CD4-positive, CD25-positive, alpha-beta regulatory T cell (primary cell): ENCODE data around the gene MINAR2. TPM values are rescaled to one million over a fixed set of nuclear protein-coding genes. Genes with fewer than 3 reads are reported as not detected.

Source experiments
- ATAC-seq, 2 donors: fragments of 150-1000 bp; cut with Tn5 transposase; one replicate each; pipeline ENCODE4 v1.10.0; 2021; ENCODE audit warnings: low read depth in 2 of 2, moderate number of reproducible peaks in 2 of 2, moderate library complexity in 1 of 2
- DNase-seq, 3 donors: peaks; one replicate each; pipeline versions ENCODE4 v3.0.0 to v3.0.0-alpha.2; 2012 to 2022; ENCODE audit warnings: mixed read lengths in 1 of 3
- H3K27ac ChIP-seq: one replicate; pipeline ENCODE4 v1.7.0; 2013; ENCODE audit warnings: mild to moderate bottlenecking, low read length; ENCODE audit not compliant: insufficient read depth, poor library complexity, severe bottlenecking
- H3K27me3 ChIP-seq: one replicate; pipeline ENCODE4 v1.7.0; 2013; ENCODE audit warnings: low read length; ENCODE audit not compliant: control insufficient read depth, insufficient read depth
- H3K36me3 ChIP-seq: one replicate; pipeline ENCODE4 v1.7.0; 2013; ENCODE audit warnings: mild to moderate bottlenecking, low read length, moderate library complexity; ENCODE audit not compliant: control insufficient read depth, insufficient read depth
- H3K4me1 ChIP-seq: 2 replicates; pipeline ENCODE4 v1.7.0; 2013; ENCODE audit warnings: mild to moderate bottlenecking, low read length; ENCODE audit not compliant: insufficient read depth, control insufficient read depth, poor library complexity, severe bottlenecking
- H3K4me3 ChIP-seq: one replicate; pipeline ENCODE4 v1.7.0; 2013; ENCODE audit warnings: low read depth, mild to moderate bottlenecking, low read length, moderate library complexity
- H3K9me3 ChIP-seq, 2 experiments: 1 replicate in 1 of 2; 2 replicates in 1 of 2; pipeline ENCODE4 v1.7.0; 2013; ENCODE audit warnings: low read length in 2 of 2, mild to moderate bottlenecking in 1 of 2, moderate library complexity in 1 of 2; ENCODE audit not compliant: control insufficient read depth in 2 of 2
- H3K27ac Mint-ChIP-seq, 3 donors: one replicate each; pipeline ENCODE4 v1.8.0; 2020 to 2022; ENCODE audit warnings: mild to moderate bottlenecking in 3 of 3, mixed read lengths in 3 of 3, moderate library complexity in 2 of 3
- H3K27me3 Mint-ChIP-seq: one replicate; pipeline ENCODE4 v1.8.0; 2022; ENCODE audit warnings: mild to moderate bottlenecking, mixed read lengths
- H3K36me3 Mint-ChIP-seq: one replicate; pipeline ENCODE4 v1.8.0; 2020; ENCODE audit warnings: mixed read lengths
- H3K4me1 Mint-ChIP-seq, 4 donors: one replicate each; pipeline ENCODE4 v1.8.0; 2020 to 2022; ENCODE audit warnings: mixed read lengths in 4 of 4, mild to moderate bottlenecking in 1 of 4
- H3K4me3 Mint-ChIP-seq, 4 donors: one replicate each; pipeline ENCODE4 v1.8.0; 2020 to 2022; ENCODE audit warnings: mild to moderate bottlenecking in 4 of 4, mixed read lengths in 4 of 4, moderate library complexity in 3 of 4
- H3K9me3 Mint-ChIP-seq, 7 donors: one replicate each; pipeline ENCODE4 v1.8.0; 2020 to 2022; ENCODE audit warnings: mixed read lengths in 7 of 7, mild to moderate bottlenecking in 3 of 7, moderate library complexity in 2 of 7
- polyA plus RNA-seq, 4 donors: library from polyadenylated mRNA; unstranded; fragments of 300-500 nt; fragmentation: Illumina TruSeq; gene quantifications; one replicate each; pipeline ENCODE4 v1.2.3, GENCODE V29; 2021
- total RNA-seq: library from RNA; stranded (reverse); gene quantifications from one replicate; pipeline ENCODE4 v1.2.3, GENCODE V29; 2022

The MINAR2 gene
- total and polyA plus RNA-seq, 5 donors from 2014 or later, result not detected

- no peaks in the 10 kb centered on the region for H3K9me3 ChIP-seq
- Mint-ChIP-seq H3K27me3 (peaks cover 7% of the 10 kb centered on the region), H3K36me3 (no peaks in the 10 kb centered on the region), H3K27ac (no peak overlapping the region), H3K4me1 (peaks cover 0 to 2% (median 1%) of the 10 kb centered on the region in 4 donors), H3K4me3 (no peak overlapping the region), H3K9me3 (no peaks in the 10 kb centered on the region)
- ATAC-seq (no peak), DNase-seq (no peak)
- no peaks in the 10 kb centered on the region for H3K36me3 ChIP-seq
- no peak overlapping the region for H3K4me3 ChIP-seq
- no peak overlapping the region for H3K27ac ChIP-seq
- H3K27me3 ChIP-seq, result peaks cover 2% of the 10 kb centered on the region
- no peaks in the 10 kb centered on the region for H3K4me1 ChIP-seq
These were observed 15.8 kb downstream of the MINAR2 start for GRCh38 chr5:129763651-129764050.

GRCh38 chr5:129766798-129767197 is 18.9 kb downstream of the MINAR2 start:
- H3K36me3 Mint-ChIP-seq, result no peaks in the 10 kb centered on the region
- ATAC-seq, result no peak

DNA sequence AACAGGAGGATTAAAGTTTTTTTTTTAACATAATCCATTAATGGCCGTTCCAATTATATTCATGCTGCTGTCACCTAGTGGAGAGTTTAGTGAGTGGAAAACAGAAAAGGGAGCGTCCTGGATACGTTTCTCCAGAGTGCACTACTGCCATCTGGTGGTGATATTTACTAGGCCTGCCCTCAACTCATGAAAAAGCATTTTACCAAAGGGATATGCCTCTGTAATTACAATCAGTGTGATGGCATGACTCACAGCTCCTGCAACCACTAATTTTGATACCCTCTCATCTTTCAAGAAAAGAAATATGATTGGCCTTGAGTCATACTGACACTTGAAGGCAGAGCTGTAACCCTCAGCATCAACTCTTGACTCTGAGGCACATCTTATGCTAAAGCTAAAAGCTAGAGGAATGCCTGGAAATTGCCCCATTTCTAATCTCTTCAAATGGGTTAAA is 20.1 kb downstream of the MINAR2 start:
- peaks cover 11% of the 10 kb centered on the region for H3K27me3 Mint-ChIP-seq
- no peaks in the 10 kb centered on the region for H3K9me3 Mint-ChIP-seq
- no peaks in the 10 kb centered on the region for H3K36me3 Mint-ChIP-seq
- Histone ChIP-seq H3K27me3 (peaks cover 2% of the 10 kb centered on the region), H3K4me1 (no peaks in the 10 kb centered on the region), H3K27ac (no peak overlapping the region), H3K36me3 (no peaks in the 10 kb centered on the region), H3K9me3 (no peaks in the 10 kb centered on the region), H3K4me3 (no peak overlapping the region)
- ATAC-seq, result peak; percentile 66 to 74
- H3K4me3 Mint-ChIP-seq, result no peak overlapping the region
- peaks cover 0 to 2% (median 1%) of the 10 kb centered on the region in 4 donors for H3K4me1 Mint-ChIP-seq
- peak; percentile 31 to 78 (median 54) for DNase-seq
- H3K27ac Mint-ChIP-seq, result no peak overlapping the region

More at GRCh38 chr5:129766798-129767197, 18.9 kb downstream of the MINAR2 start:
- Histone ChIP-seq H3K4me1 (no peaks in the 10 kb centered on the region), H3K27me3 (peaks cover 2% of the 10 kb centered on the region), H3K36me3 (no peaks in the 10 kb centered on the region), H3K4me3 (no peak overlapping the region), H3K9me3 (no peaks in the 10 kb centered on the region), H3K27ac (no peak overlapping the region)
- Mint-ChIP-seq H3K27ac (no peak overlapping the region), H3K4me1 (peaks cover 0 to 2% (median 1%) of the 10 kb centered on the region in 4 donors), H3K4me3 (no peak overlapping the region), H3K9me3 (no peaks in the 10 kb centered on the region), H3K27me3 (peaks cover 11% of the 10 kb centered on the region)
- DNase-seq, result no peak

DNA sequence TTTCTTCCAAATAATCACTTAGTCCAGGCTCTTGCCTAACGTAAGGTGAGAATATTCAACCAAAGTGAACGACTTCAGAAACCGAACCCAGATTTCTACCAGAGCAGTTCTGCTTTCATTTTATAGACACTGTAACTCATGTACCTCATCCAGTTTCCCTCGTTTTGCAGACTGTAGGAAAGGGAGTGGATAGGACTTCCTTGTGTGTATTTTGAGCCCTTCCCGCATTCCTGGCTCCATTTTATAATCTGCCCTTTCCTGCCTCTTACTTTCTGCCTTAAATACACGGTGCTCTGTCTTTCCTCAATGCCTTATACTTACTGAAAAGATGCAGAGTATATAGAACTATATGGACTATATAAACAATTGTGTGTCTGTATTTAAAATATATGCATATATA is 20.8 kb downstream of the MINAR2 start:
- Mint-ChIP-seq H3K9me3 (no peaks in the 10 kb centered on the region), H3K27ac (no peak overlapping the region)
- ATAC-seq, result no peak

DNA sequence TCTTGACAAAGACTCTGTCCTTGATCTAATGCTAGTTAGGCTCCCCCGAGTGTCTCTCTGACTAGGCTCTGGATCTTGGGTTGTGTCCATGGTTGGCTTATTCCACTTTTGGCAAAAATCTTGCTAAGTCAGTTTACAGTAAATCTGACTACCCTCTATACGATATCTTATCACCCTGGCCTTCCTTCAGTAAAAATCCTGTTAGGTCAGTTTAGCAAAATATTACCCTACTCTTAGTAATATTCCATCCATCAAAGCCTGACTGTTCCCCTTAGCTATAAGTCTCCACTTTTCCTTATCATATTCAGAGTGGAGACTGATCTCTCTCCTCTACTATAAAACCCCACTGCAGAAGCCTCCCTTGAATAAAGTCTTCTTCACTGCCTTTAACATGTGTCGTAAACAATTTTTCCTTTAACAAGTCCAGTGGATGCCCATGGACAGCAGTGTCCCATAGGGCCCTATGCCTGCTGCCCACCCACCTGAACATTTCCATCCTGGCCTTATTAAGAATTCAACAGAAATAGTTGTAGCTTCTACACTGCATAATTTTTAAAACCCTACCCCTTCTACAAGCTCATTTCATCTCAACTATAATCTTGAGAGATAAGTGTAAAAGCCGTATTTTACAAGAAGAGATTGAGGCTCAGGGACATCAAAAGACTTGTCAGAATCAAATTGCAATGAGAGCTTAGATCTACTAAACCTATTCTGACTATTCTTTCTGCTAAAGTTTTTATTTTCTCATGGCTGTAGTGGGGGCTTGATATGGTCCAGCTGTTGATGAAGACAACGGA is 22.3 kb downstream of the MINAR2 start:
- no peaks in the 10 kb centered on the region for H3K36me3 ChIP-seq
- H3K27ac ChIP-seq, result no peak overlapping the region
- peaks cover 2% of the 10 kb centered on the region for H3K27me3 ChIP-seq
- Mint-ChIP-seq H3K27me3 (peaks cover 11% of the 10 kb centered on the region), H3K9me3 (no peaks in the 10 kb centered on the region), H3K27ac (no peak overlapping the region), H3K4me1 (peaks cover 0 to 2% (median 1%) of the 10 kb centered on the region in 4 donors), H3K36me3 (no peaks in the 10 kb centered on the region), H3K4me3 (no peak overlapping the region)
- ATAC-seq (no peak), DNase-seq (no peak)
- H3K4me1 ChIP-seq, result no peaks in the 10 kb centered on the region
- H3K9me3 ChIP-seq, result no peaks in the 10 kb centered on the region
- no peak overlapping the region for H3K4me3 ChIP-seq

More for the DNA sequence above, 20.8 kb downstream of the MINAR2 start:
- Mint-ChIP-seq H3K4me3 (no peak overlapping the region), H3K27me3 (peaks cover 11% of the 10 kb centered on the region), H3K4me1 (peaks cover 0 to 2% (median 1%) of the 10 kb centered on the region in 4 donors), H3K36me3 (no peaks in the 10 kb centered on the region)
- no peak overlapping the region for H3K27ac ChIP-seq
- H3K36me3 ChIP-seq, result no peaks in the 10 kb centered on the region
- no peaks in the 10 kb centered on the region for H3K4me1 ChIP-seq
- H3K9me3 ChIP-seq, result no peaks in the 10 kb centered on the region
- H3K4me3 ChIP-seq, result no peak overlapping the region
- DNase-seq, result no peak
- H3K27me3 ChIP-seq, result peaks cover 2% of the 10 kb centered on the region

GRCh38 chr5:129771058-129771838 is 23.4 kb downstream of the MINAR2 start:
- H3K4me3 ChIP-seq, result no peak overlapping the region
- H3K4me3 Mint-ChIP-seq, result no peak overlapping the region
- H3K27ac Mint-ChIP-seq, result no peak overlapping the region
- peaks cover 2% of the 10 kb centered on the region for H3K27me3 ChIP-seq
- no peaks in the 10 kb centered on the region for H3K36me3 Mint-ChIP-seq
- no peaks in the 10 kb centered on the region for H3K36me3 ChIP-seq
- no peaks in the 10 kb centered on the region for H3K9me3 ChIP-seq
- H3K9me3 Mint-ChIP-seq, result no peaks in the 10 kb centered on the region
- H3K27ac ChIP-seq, result no peak overlapping the region
- peaks cover 11% of the 10 kb centered on the region for H3K27me3 Mint-ChIP-seq
- no peaks in the 10 kb centered on the region for H3K4me1 ChIP-seq
- DNase-seq, result peak in 2 of 3 donors; percentile 32 to 52
- peaks cover 0 to 2% (median 1%) of the 10 kb centered on the region in 4 donors for H3K4me1 Mint-ChIP-seq
- ATAC-seq, result no peak

- H3K9me3 Mint-ChIP-seq, result peaks cover 0 to 2% (median 0%) of the 10 kb centered on the region in 7 donors
- H3K27me3 ChIP-seq, result no peaks in the 10 kb centered on the region
- no peak overlapping the region for H3K27ac ChIP-seq
- H3K27me3 Mint-ChIP-seq, result peaks cover 4% of the 10 kb centered on the region
- H3K4me3 Mint-ChIP-seq, result no peak overlapping the region
- H3K4me1 Mint-ChIP-seq, result no peaks in the 10 kb centered on the region
- no peaks in the 10 kb centered on the region for H3K36me3 Mint-ChIP-seq
- no peak overlapping the region for H3K4me3 ChIP-seq
- no peaks in the 10 kb centered on the region for H3K4me1 ChIP-seq
- H3K9me3 ChIP-seq, result no peaks in the 10 kb centered on the region
- no peak for ATAC-seq
- H3K36me3 ChIP-seq, result no peaks in the 10 kb centered on the region
- no peak for DNase-seq
- no peak overlapping the region for H3K27ac Mint-ChIP-seq
These were observed 25.5 kb downstream of the MINAR2 start for GRCh38 chr5:129773376-129773775.
